PC-9 (cell line): Measurements from ENCODE around the gene SEMA3E. TPM values are rescaled to one million over a fixed set of nuclear protein-coding genes. Genes with fewer than 3 reads are reported as not detected.

Experiments
- BruUV-seq: library from RNA; stranded (reverse); fragments of 400-500 nt; replicated peaks from 2 replicates; lab custom pipeline; 2021; lab: Mats Ljungman, UMichigan
- CTCF ChIA-PET: fragments of 300-600 bp; sonication (Branson Sonifier 250); formaldehyde crosslinking; loops from one replicate; lab custom pipeline; 2022; ENCODE audit warnings: antibody characterized with exemption; lab: Charles Lee
- POLR2A ChIA-PET: fragments of 300-600 bp; sonication (Branson Sonifier 250); formaldehyde crosslinking; loops from one replicate; lab custom pipeline; 2022; ENCODE audit warnings: antibody characterized with exemption; ENCODE audit not compliant: unreplicated experiment; lab: Charles Lee
- DNase-seq, 2 experiments: peaks; one replicate each; pipeline versions ENCODE4 v3.0.0 to v3.0.0-alpha.2; 2015 to 2022; ENCODE audit warnings: mixed read lengths in 1 of 2
- H2AFZ ChIP-seq: fragments of 200-600 bp; sonication (generic); 2 replicates; pipeline ENCODE4 v1.8.1; 2017; ENCODE audit warnings: antibody characterized with exemption
- H3F3A ChIP-seq: fragments of 200-600 bp; sonication (generic); 2 replicates; pipeline ENCODE4 v1.8.1; 2017; ENCODE audit warnings: antibody characterized with exemption, mild to moderate bottlenecking, low read depth; ENCODE audit not compliant: insufficient read depth
- H3K27ac ChIP-seq: fragments of 200-600 bp; sonication (generic); 2 replicates; pipeline ENCODE4 v1.6.1; 2016; ENCODE audit warnings: mixed run types
- H3K27me3 ChIP-seq: fragments of 200-600 bp; sonication (generic); 2 replicates; pipeline ENCODE4 v1.6.1; 2016; ENCODE audit warnings: low read depth, mixed run types; ENCODE audit not compliant: insufficient read depth
- H3K36me3 ChIP-seq: fragments of 200-600 bp; sonication (generic); 2 replicates; pipeline ENCODE4 v1.6.1; 2016; ENCODE audit warnings: low read depth, mixed run types
- H3K4me1 ChIP-seq: fragments of 200-600 bp; sonication (generic); replicated peaks from 2 replicates; pipeline ENCODE4 v1.6.1; 2016; ENCODE audit warnings: mixed run types; ENCODE audit not compliant: insufficient read depth
- H3K4me2 ChIP-seq: fragments of 200-600 bp; sonication (generic); 2 replicates; pipeline ENCODE4 v1.6.1; 2017; ENCODE audit warnings: mixed run types
- H3K4me3 ChIP-seq: fragments of 200-600 bp; sonication (generic); 2 replicates; pipeline ENCODE4 v1.6.1; 2016; ENCODE audit warnings: mixed run types
- H3K79me2 ChIP-seq: fragments of 200-600 bp; sonication (generic); 2 replicates; pipeline ENCODE4 v1.6.1; 2017; ENCODE audit warnings: low read depth, mixed run types
- H3K9me2 ChIP-seq: fragments of 200-600 bp; sonication (generic); 2 replicates; pipeline ENCODE4 v1.8.1; 2017; ENCODE audit warnings: mild to moderate bottlenecking; ENCODE audit not compliant: insufficient read depth
- H3K9me3 ChIP-seq: fragments of 200-600 bp; sonication (generic); 2 replicates; pipeline ENCODE4 v1.8.1; 2016; ENCODE audit warnings: low read depth; ENCODE audit not compliant: insufficient read depth
- H4K20me1 ChIP-seq: fragments of 200-600 bp; sonication (generic); 2 replicates; pipeline ENCODE4 v1.8.1; 2017; ENCODE audit not compliant: insufficient read depth
- CTCF ChIP-seq: fragments of 200-600 bp; sonication (generic); conservative IDR thresholded peaks from 2 replicates; pipeline ENCODE4 v1.6.1; 2017; ENCODE audit warnings: mixed run types, antibody characterized with exemption, mild to moderate bottlenecking, moderate library complexity
- EZH2 ChIP-seq: fragments of 200-600 bp; sonication (generic); IDR thresholded peaks from 2 replicates; pipeline ENCODE4 v1.8.0; 2017; ENCODE audit warnings: antibody characterized with exemption, low read depth
- intact Hi-C: fragments of 100-400 bp; cut with micrococcal nuclease; formaldehyde crosslinking; loops from one replicate; pipeline ENCODE4 v1.10.0; 2022; ENCODE audit not compliant: unreplicated experiment
- total RNA-seq: library from RNA; stranded (reverse); gene quantifications from 2 replicates; pipeline ENCODE4 v1.2.3, GENCODE V29; 2021

Gene SEMA3E
- total RNA-seq, 1 experiment from 2014 or later: 2.1 TPM

DNA sequence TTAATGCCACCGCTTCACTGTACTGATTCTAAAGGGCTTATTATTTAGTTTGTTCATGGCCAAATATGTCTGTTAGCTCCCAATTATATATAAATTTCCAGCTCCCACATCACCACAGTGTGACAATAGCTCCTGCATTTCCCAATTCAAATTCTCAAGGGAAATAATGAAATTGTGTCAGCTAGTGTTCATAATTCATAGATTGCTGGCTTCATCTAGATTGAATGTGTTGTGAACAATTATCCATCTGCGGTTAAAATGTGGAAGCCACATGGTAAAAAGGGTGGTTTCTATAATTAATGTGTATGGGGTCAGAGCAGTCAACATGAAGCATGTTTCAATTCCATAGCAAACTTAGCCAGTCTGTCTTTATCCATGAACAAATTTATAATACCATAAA, 154.3 kb downstream of the SEMA3E start:
- Histone ChIP-seq H3K4me1 (no peaks in the 10 kb centered on the region), H3K4me2 (no peak overlapping the region), H3K9me3 (no peaks in the 10 kb centered on the region), H3K36me3 (no peaks in the 10 kb centered on the region), H4K20me1 (no peaks in the 10 kb centered on the region), H3K79me2 (no peaks in the 10 kb centered on the region), H3K27ac (no peak overlapping the region), H2AFZ (no peak overlapping the region), H3F3A (no peaks in the 10 kb centered on the region), H3K4me3 (no peak overlapping the region), H3K9me2 (no peaks in the 10 kb centered on the region), H3K27me3 (no peaks in the 10 kb centered on the region)
- DNase-seq: no peak
- CTCF ChIA-PET: no interaction called here
- POLR2A ChIA-PET: no interaction called here
- no TSS peak for BruUV-seq
- intact Hi-C loops: no loop called here
- TF ChIP-seq EZH2 (no peak), CTCF (no peak)

DNA sequence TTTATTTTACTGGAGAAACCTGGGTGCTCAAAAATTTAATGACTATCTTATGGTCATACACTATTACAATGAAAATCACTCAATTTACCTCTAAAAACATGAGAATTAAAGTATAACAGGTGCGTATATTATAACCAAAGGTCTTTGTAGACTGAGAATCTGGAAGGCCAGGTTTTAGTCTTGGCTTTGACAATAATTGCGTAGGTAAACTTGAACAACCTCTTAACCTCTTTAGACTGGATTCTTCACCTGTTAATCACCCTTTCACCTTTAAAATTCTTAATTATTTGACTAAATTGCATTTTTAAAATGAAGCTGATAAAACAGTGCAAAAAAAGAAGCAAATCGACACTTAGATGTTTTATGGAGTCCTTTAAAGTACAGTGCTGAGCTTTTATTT, 156.1 kb downstream of the SEMA3E start:
- H3F3A ChIP-seq: no peaks in the 10 kb centered on the region
- H3K79me2 ChIP-seq: no peaks in the 10 kb centered on the region
- intact Hi-C loops: no loop called here
- ChIA-PET CTCF (no interaction called here), POLR2A (no interaction called here)
- TF ChIP-seq EZH2 (no peak), CTCF (no peak)
- BruUV-seq: no TSS peak
- H2AFZ ChIP-seq: no peak overlapping the region
- H3K4me1 ChIP-seq: no peaks in the 10 kb centered on the region
- no peaks in the 10 kb centered on the region for H3K36me3 ChIP-seq
- no peaks in the 10 kb centered on the region for H4K20me1 ChIP-seq
- no peak overlapping the region for H3K4me2 ChIP-seq
- no peaks in the 10 kb centered on the region for H3K9me3 ChIP-seq
- no peaks in the 10 kb centered on the region for H3K9me2 ChIP-seq
- H3K27me3 ChIP-seq: no peaks in the 10 kb centered on the region
- H3K4me3 ChIP-seq: no peak overlapping the region
- no peak overlapping the region for H3K27ac ChIP-seq
- no peak for DNase-seq

- no peak overlapping the region for H3K4me2 ChIP-seq
- ChIA-PET POLR2A (no interaction called here), CTCF (interaction anchor here (0.6 kb wide), 1 partner anchor 1223 kb away, joined by 3 read pairs; no protein-coding TSS in a partner anchor)
- no peak overlapping the region for H2AFZ ChIP-seq
- H3K9me3 ChIP-seq: no peaks in the 10 kb centered on the region
- no peaks in the 10 kb centered on the region for H4K20me1 ChIP-seq
- H3K27ac ChIP-seq: no peak overlapping the region
- no peak for DNase-seq
- H3K36me3 ChIP-seq: no peaks in the 10 kb centered on the region
- H3K9me2 ChIP-seq: no peaks in the 10 kb centered on the region
- H3K4me1 ChIP-seq: peaks cover 9% of the 10 kb centered on the region; the same call in 1 of the 2 replicates
- H3K79me2 ChIP-seq: no peaks in the 10 kb centered on the region
- TF ChIP-seq CTCF (no peak), EZH2 (no peak)
- H3K4me3 ChIP-seq: no peak overlapping the region
- BruUV-seq: no TSS peak
- intact Hi-C loops: no loop called here
- no peaks in the 10 kb centered on the region for H3K27me3 ChIP-seq
- no peaks in the 10 kb centered on the region for H3F3A ChIP-seq
Measured at GRCh38 chr7:83487801-83488200, 161.1 kb downstream of the SEMA3E start.
